Endothelial cell of umbilical vein (primary cell): ENCODE results near the gene TANGO6. TPM values are rescaled to one million over a fixed set of nuclear protein-coding genes. Genes with fewer than 3 reads are reported as not detected.
"Not testable (repeated sequence)": the region's sequence is repeated elsewhere in the genome, so short reads cannot be mapped to it uniquely, and the experiment has no call there.

Experiments used
- BruUV-seq: library from RNA; stranded (reverse); fragments of 400-500 nt; replicated peaks from 2 replicates; lab custom pipeline; 2021; lab: Mats Ljungman, UMichigan
- CTCF ChIA-PET: fragments of 300-600, 350-600 bp; sonication (Branson Sonifier 250); formaldehyde crosslinking; loops from one replicate; lab custom pipeline; 2021; ENCODE audit warnings: antibody characterized with exemption, inconsistent platforms; lab: Charles Lee
- POLR2A ChIA-PET: fragments of 300-600, 350-600 bp; sonication (Branson Sonifier 250); formaldehyde crosslinking; loops from one replicate; lab custom pipeline; 2021; ENCODE audit warnings: antibody characterized with exemption, inconsistent platforms; lab: Charles Lee
- DNase-seq: peaks from one replicate; pipeline ENCODE4 v3.0.0-alpha.2; 2011; ENCODE audit warnings: low read depth, low spot score
- FAIRE-seq: peaks from 2 replicates; lab custom pipeline; 2011; peaks lifted over from hg19 to GRCh38; lab: Jason Lieb, UNC
- H2AFZ ChIP-seq: 2 replicates; pipeline ENCODE4 v1.6.0; 2012; ENCODE audit warnings: low read depth, low read length, control low read depth, inconsistent platforms
- H3K27ac ChIP-seq: 2 replicates; pipeline ENCODE4 v1.5.1; 2011; ENCODE audit warnings: low read depth, mild to moderate bottlenecking, control low read depth, low read length, moderate library complexity; ENCODE audit not compliant: insufficient read depth
- H3K27me3 ChIP-seq, 2 experiments: 2 replicates each; pipeline versions ENCODE4 v1.6.0 to v1.6.1; 2011; ENCODE audit warnings: low read length in 2 of 2, mixed read lengths in 1 of 2; ENCODE audit not compliant: control insufficient read depth in 2 of 2, insufficient read depth in 2 of 2
- H3K36me3 ChIP-seq, 2 experiments: 2 replicates in 1 of 2; 3 replicates in 1 of 2; pipeline ENCODE4 v1.5.1; 2011; ENCODE audit warnings: low read length in 2 of 2, mild to moderate bottlenecking in 1 of 2, moderate library complexity in 1 of 2; ENCODE audit not compliant: control insufficient read depth in 2 of 2, insufficient read depth in 2 of 2; ENCODE audit errors: extremely low read depth in 1 of 2
- H3K4me1 ChIP-seq: 3 replicates; pipeline ENCODE4 v1.5.1; 2011; ENCODE audit warnings: mild to moderate bottlenecking, low read length; ENCODE audit not compliant: control insufficient read depth, insufficient read depth; ENCODE audit errors: extremely low read depth
- H3K4me2 ChIP-seq: 2 replicates; pipeline ENCODE4 v1.6.1; 2011; ENCODE audit warnings: low read length, control low read depth, mixed read lengths; ENCODE audit not compliant: insufficient read depth
- H3K4me3 ChIP-seq, 3 experiments: fragments of 200-600 bp in 1 of 3; sonication (generic), shearing (Covaris generic) in 1 of 3; replicated peaks in 1 of 3; 2 replicates each; pipeline ENCODE4 v1.5.1; 2011 to 2016; ENCODE audit warnings: control low read depth in 3 of 3, low read length in 3 of 3, mild to moderate bottlenecking in 2 of 3, inconsistent platforms in 1 of 3, low read depth in 1 of 3, moderate library complexity in 1 of 3; ENCODE audit not compliant: insufficient read depth in 1 of 3
- H3K79me2 ChIP-seq: 2 replicates; pipeline ENCODE4 v1.6.0; 2012; ENCODE audit warnings: low read length, inconsistent platforms; ENCODE audit not compliant: control insufficient read depth, insufficient read depth
- H3K9ac ChIP-seq: replicated peaks from 2 replicates; pipeline ENCODE3; 2011; ENCODE audit warnings: low read length, control low read depth; ENCODE audit not compliant: insufficient read depth; ENCODE audit errors: extremely low read depth
- H3K9me1 ChIP-seq: replicated peaks from 3 replicates; pipeline ENCODE4 v1.6.0; 2011; ENCODE audit warnings: mild to moderate bottlenecking, low read length; ENCODE audit not compliant: control insufficient read depth, insufficient read depth; ENCODE audit errors: extremely low read depth
- H3K9me3 ChIP-seq: replicated peaks from 2 replicates; pipeline ENCODE4 v1.5.1; 2012; ENCODE audit warnings: low read length, inconsistent platforms; ENCODE audit not compliant: control insufficient read depth, insufficient read depth
- H4K20me1 ChIP-seq: replicated peaks from 2 replicates; pipeline ENCODE3; 2011; ENCODE audit warnings: mild to moderate bottlenecking, low read length; ENCODE audit not compliant: control insufficient read depth, insufficient read depth; ENCODE audit errors: extremely low read depth
- EZH2 ChIP-seq: IDR thresholded peaks from 2 replicates; pipeline ENCODE4 v1.6.1; 2012; ENCODE audit warnings: borderline replicate concordance, low read depth, mild to moderate bottlenecking, moderate library complexity, low read length, inconsistent platforms; ENCODE audit not compliant: severe bottlenecking
- FOS ChIP-seq: IDR thresholded peaks from 2 replicates; pipeline ENCODE4 v1.6.1; 2011; ENCODE audit warnings: mild to moderate bottlenecking, low read length, moderate library complexity, borderline replicate concordance; ENCODE audit not compliant: insufficient read depth
- GATA2 ChIP-seq: IDR thresholded peaks from 2 replicates; pipeline ENCODE4 v1.7.0; 2011; ENCODE audit warnings: low read depth, mild to moderate bottlenecking, moderate library complexity, mixed read lengths, low read length; ENCODE audit not compliant: insufficient read length, insufficient read depth
- JUN ChIP-seq: IDR thresholded peaks from 2 replicates; pipeline ENCODE4 v1.6.1; 2011; ENCODE audit warnings: borderline replicate concordance, low read depth; ENCODE audit not compliant: insufficient read length, insufficient read depth
- MAX ChIP-seq: IDR thresholded peaks from 2 replicates; pipeline ENCODE4 v1.6.1; 2011; ENCODE audit not compliant: insufficient read depth, insufficient read length
- MYC ChIP-seq: IDR thresholded peaks from one replicate; pipeline ENCODE4 v1.6.1; 2011; ENCODE audit warnings: mild to moderate bottlenecking, low read depth, low read length
- POLR2A ChIP-seq: IDR thresholded peaks from 2 replicates; pipeline ENCODE4 v1.6.1; 2012; ENCODE audit warnings: low read depth, mild to moderate bottlenecking, control low read depth, low read length
- POLR2AphosphoS5 ChIP-seq: IDR thresholded peaks from 2 replicates; pipeline ENCODE4 v1.6.1; 2012; ENCODE audit warnings: low read depth, mild to moderate bottlenecking, control low read depth, low read length, moderate library complexity; ENCODE audit not compliant: insufficient read depth
- dilution Hi-C: fragments of 300-500 bp; cut with MboI; formaldehyde crosslinking; loops from one replicate; pipeline ENCODE4 v1.15.0; 2019; ENCODE audit warnings: low sequenced_read_pairs; ENCODE audit not compliant: extremely low pct_ligation_motif_present
- intact Hi-C: fragments of 100-400 bp; cut with micrococcal nuclease; formaldehyde crosslinking; loops from one replicate; pipeline ENCODE4 v1.10.0; 2022
- polyA plus RNA-seq, 4 experiments: library from polyadenylated mRNA; depleted of rRNA in 3 of 4; stranded (reverse) in 3 of 4; unstranded in 1 of 4; fragments of >200 nt; gene quantifications; 2 replicates each; pipeline versions ENCODE4 v1.2.1 to v1.2.3, GENCODE V29; 2011 to 2012; ENCODE audit warnings: missing spikeins in 1 of 4
- total RNA-seq: library from RNA; stranded (reverse); gene quantifications from 2 replicates; pipeline ENCODE4 v1.2.3, GENCODE V29; 2021
- TF ChIP-seq, protein P1 (sequence below), 2 donors: IDR thresholded peaks; 1 replicate in 1 of 2; 2 replicates in 1 of 2; pipeline ENCODE4 v1.5.1; 2011; ENCODE audit warnings: low read length in 2 of 2, mild to moderate bottlenecking in 2 of 2, moderate library complexity in 2 of 2, control low read depth in 1 of 2, inconsistent platforms in 1 of 2, low read depth in 1 of 2; ENCODE audit not compliant: insufficient read depth in 1 of 2; ENCODE audit errors: extremely low read depth in 1 of 2

The TANGO6 gene
- total and polyA plus RNA-seq, 2 donors (not counting 3 experiments of a cell fraction or from before 2014, with no cell fraction given), result 6.7 to 21.2 TPM

DNA sequence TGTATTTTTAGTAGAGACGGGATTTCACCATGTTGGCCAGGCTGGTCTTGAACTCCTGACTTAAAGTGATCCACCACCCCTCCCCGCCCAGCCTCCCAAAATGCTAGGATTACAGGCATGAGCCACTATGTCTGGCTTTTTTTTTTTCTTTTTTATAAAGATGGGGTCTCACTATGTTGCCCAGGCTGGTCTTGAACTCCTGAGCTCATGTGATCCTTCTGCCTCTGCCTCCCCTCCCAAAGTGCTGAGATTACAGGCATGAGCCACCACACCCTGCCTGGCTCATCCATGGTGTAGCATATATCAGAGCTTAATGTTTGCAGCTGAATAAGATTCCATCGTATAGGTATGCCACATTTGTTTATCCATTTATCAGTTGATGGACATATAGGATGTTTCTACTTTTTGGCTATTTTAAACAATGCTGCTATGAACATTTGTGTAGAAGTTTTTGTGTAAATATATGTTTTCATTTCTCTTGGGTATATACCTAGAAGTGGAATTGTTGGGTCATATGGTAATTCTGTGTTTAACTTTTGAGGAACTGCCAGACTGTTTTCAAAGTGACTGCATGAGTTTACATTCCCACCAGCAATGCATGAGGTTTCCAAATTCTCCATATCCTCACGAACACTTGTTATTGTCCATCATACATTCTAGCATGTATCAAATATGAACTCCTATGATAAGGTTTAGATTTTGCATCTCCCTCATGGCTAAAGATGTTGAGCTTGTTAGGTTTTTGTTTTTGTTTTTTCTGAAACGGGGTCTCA lies 206.5 kb downstream of the TANGO6 start:
- H4K20me1 ChIP-seq, result no peaks in the 10 kb centered on the region
- TF ChIP-seq POLR2AphosphoS5 (no peak), JUN (no peak), POLR2A (no peak), EZH2 (no peak), FOS (no peak), GATA2 (no peak), MAX (no peak), MYC (no peak)
- TF ChIP-seq, protein P1, sequence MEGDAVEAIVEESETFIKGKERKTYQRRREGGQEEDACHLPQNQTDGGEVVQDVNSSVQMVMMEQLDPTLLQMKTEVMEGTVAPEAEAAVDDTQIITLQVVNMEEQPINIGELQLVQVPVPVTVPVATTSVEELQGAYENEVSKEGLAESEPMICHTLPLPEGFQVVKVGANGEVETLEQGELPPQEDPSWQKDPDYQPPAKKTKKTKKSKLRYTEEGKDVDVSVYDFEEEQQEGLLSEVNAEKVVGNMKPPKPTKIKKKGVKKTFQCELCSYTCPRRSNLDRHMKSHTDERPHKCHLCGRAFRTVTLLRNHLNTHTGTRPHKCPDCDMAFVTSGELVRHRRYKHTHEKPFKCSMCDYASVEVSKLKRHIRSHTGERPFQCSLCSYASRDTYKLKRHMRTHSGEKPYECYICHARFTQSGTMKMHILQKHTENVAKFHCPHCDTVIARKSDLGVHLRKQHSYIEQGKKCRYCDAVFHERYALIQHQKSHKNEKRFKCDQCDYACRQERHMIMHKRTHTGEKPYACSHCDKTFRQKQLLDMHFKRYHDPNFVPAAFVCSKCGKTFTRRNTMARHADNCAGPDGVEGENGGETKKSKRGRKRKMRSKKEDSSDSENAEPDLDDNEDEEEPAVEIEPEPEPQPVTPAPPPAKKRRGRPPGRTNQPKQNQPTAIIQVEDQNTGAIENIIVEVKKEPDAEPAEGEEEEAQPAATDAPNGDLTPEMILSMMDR (IDR thresholded peaks at IDR 0.05; ENCODE audit: extremely low read depth in 1 of 2, insufficient read depth in 1 of 2, low read depth in 1 of 2, low read length in 2 of 2), result no peak
- H3K4me2 ChIP-seq, result no peak overlapping the region
- ChIA-PET CTCF (no interaction called here), POLR2A (no interaction called here)
- intact Hi-C loops (no loop called here), dilution Hi-C loops (no loop called here)
- H3K79me2 ChIP-seq, result no peaks in the 10 kb centered on the region
- no peaks in the 10 kb centered on the region for H3K9me1 ChIP-seq
- H3K36me3 ChIP-seq, result no peaks in the 10 kb centered on the region
- H3K4me3 ChIP-seq, result no peak overlapping the region
- BruUV-seq, result no TSS peak
- FAIRE-seq (no peak), DNase-seq (no peak)
- H3K27ac ChIP-seq, result no peak overlapping the region
- H3K27me3 ChIP-seq, result no peaks in the 10 kb centered on the region
- H3K9ac ChIP-seq, result no peak overlapping the region
- no peaks in the 10 kb centered on the region for H3K9me3 ChIP-seq
- H3K4me1 ChIP-seq, result no peaks in the 10 kb centered on the region
- no peak overlapping the region for H2AFZ ChIP-seq

DNA sequence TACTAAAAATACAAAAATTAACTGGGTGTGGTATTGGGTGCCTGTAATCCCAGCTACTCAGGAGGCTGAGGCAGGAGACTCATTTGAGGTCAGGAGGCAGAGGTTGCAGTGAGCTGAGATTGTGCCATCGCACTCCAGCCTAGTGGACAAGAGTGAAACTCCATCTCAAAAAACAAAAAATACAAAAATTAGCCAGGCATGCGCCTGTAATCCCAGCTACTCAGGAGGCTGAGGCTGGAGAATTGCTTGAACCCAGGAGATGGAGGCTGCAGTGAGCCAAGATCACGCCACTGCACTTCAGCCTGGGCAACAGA lies 208.1 kb downstream of the TANGO6 start:
- H4K20me1 ChIP-seq, dilution Hi-C loops, H3K79me2 ChIP-seq, DNase-seq, H3K4me3 ChIP-seq, CTCF ChIA-PET, BruUV-seq, H3K9ac ChIP-seq, H3K9me3 ChIP-seq, H3K9me1 ChIP-seq, H3K4me2 ChIP-seq, FAIRE-seq, H3K27me3 ChIP-seq, H3K4me1 ChIP-seq, H3K36me3 ChIP-seq, H3K27ac ChIP-seq, H2AFZ ChIP-seq, POLR2A ChIA-PET, intact Hi-C loops: not testable (repeated sequence)
